Measurements from ENCODE around the gene MMRN1.

GRCh38 chr4:90001023-90001422 lies 106.4 kb downstream of the MMRN1 start:
- TF ChIP-seq POLR2AphosphoS5 (IDR thresholded peaks at IDR 0.05) (no peak), CTCF (IDR thresholded peaks at IDR 0.05) (no peak), EP300 (IDR thresholded peaks at IDR 0.05) (no peak), POLR2A (IDR thresholded peaks at IDR 0.05; ENCODE audit: low read depth) (no peak)

Data from esophagus muscularis mucosa (tissue), 4 donors.